Vagina (tissue), 2 donors: ENCODE data around the gene HNRNPLL.

Source experiments
- POLR2AphosphoS5 ChIP-seq, 2 donors: sonication (generic); formaldehyde crosslinking; IDR thresholded peaks; one replicate each; pipeline ENCODE4 v1.9.0; 2017; ENCODE audit warnings: antibody characterized with exemption in 2 of 2, mild to moderate bottlenecking in 2 of 2, low read depth in 1 of 2; ENCODE audit not compliant: insufficient read depth in 1 of 2
- TF ChIP-seq, protein P1 (sequence below), 3 experiments: fragments of 450-650 bp in 2 of 3; fragments of 200-600 bp in 1 of 3; sonication (generic) in 1 of 3; IDR thresholded peaks; one replicate each; pipeline ENCODE4 v1.5.1; 2017 to 2019; ENCODE audit warnings: antibody characterized with exemption in 3 of 3, mild to moderate bottlenecking in 2 of 3, moderate library complexity in 2 of 3

DNA sequence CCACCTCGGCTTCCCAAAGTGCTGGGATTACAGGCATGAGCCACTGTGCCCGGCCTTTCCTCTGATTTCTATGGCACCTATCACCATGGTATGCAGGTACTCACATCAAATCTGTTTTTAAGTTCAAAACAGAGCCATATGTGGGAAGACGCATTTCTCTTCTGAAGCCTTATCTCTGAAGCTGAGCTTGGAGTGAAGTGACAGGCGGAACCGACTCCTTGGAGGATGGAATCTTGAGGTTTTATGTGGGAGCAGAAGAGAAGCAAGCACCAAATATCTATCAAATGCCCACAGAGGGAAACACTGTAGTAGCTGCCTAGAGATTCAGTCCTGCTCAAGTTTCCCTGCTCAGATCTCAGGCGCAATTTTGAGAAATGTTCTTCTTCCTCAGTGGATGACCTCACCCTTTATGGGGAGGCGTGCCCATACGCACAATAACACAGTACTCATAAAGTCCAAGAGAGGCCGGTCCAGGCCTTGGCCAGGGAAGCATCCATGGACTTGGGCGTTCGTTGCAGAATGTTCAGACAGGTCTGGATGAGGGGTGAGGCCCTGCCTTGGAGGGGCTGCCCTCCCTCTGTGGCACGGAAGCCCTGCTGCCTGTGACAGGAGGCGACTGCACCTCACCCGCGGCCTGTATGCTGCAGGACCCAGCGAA is 67.9 kb downstream of the HNRNPLL start:
- TF ChIP-seq, protein P1, sequence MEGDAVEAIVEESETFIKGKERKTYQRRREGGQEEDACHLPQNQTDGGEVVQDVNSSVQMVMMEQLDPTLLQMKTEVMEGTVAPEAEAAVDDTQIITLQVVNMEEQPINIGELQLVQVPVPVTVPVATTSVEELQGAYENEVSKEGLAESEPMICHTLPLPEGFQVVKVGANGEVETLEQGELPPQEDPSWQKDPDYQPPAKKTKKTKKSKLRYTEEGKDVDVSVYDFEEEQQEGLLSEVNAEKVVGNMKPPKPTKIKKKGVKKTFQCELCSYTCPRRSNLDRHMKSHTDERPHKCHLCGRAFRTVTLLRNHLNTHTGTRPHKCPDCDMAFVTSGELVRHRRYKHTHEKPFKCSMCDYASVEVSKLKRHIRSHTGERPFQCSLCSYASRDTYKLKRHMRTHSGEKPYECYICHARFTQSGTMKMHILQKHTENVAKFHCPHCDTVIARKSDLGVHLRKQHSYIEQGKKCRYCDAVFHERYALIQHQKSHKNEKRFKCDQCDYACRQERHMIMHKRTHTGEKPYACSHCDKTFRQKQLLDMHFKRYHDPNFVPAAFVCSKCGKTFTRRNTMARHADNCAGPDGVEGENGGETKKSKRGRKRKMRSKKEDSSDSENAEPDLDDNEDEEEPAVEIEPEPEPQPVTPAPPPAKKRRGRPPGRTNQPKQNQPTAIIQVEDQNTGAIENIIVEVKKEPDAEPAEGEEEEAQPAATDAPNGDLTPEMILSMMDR (IDR thresholded peaks at IDR 0.05), result no peak
- TF ChIP-seq POLR2AphosphoS5 (IDR thresholded peaks at IDR 0.05; ENCODE audit: insufficient read depth in 1 of 2, low read depth in 1 of 2), result peak in 1 of 2 donors; percentile 80
